ENCODE data around the gene FAM83F. TPM values are rescaled to one million over a fixed set of nuclear protein-coding genes. Genes with fewer than 3 reads are reported as not detected.
A peak's percentile ranks its signal among the peaks of the same experiment; 100 is the strongest.
"Not testable (repeated sequence)": the region's sequence is repeated elsewhere in the genome, so short reads cannot be mapped to it uniquely, and the experiment has no call there.

The FAM83F gene
- polyA plus RNA-seq, 6 donors from 2014 or later, result 0.05 TPM; not detected in 5

DNA sequence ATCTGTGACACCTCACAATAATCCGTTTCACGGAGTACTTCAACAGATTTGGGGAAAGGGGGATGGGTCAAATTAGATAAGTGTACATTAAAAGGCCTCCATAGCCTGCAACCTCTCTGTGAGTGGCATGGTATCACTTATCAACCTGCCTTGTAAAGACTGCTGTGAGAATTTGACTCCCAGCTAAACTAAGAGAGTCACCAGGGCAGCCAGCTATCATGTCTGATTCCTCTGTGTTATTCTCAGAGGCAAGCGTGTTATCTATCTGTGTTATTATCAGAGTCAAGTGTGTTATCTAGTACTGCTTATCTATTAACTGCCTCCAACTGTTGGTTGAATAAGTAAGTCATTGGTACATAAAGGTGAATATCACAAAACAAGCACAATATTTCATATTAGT, 4.1 kb upstream of the FAM83F start:
- H3K27me3 Mint-ChIP-seq, result peaks cover 27 to 49% (median 45%) of the 10 kb centered on the region in 3 donors
- H3K4me1 Mint-ChIP-seq, result peaks cover 0 to 9% (median 0%) of the 10 kb centered on the region in 3 donors
- H3K27ac Mint-ChIP-seq, result peak overlapping the region in 1 of 6 donors; percentile 69
- H3K4me3 Mint-ChIP-seq, result no peak overlapping the region
- H3K9me3 Mint-ChIP-seq, result no peaks in the 10 kb centered on the region
- no peaks in the 10 kb centered on the region for H3K36me3 Mint-ChIP-seq
- ATAC-seq (ENCODE audit: low read depth in 2 of 2) (no peak), DNase-seq (no peak)

DNA sequence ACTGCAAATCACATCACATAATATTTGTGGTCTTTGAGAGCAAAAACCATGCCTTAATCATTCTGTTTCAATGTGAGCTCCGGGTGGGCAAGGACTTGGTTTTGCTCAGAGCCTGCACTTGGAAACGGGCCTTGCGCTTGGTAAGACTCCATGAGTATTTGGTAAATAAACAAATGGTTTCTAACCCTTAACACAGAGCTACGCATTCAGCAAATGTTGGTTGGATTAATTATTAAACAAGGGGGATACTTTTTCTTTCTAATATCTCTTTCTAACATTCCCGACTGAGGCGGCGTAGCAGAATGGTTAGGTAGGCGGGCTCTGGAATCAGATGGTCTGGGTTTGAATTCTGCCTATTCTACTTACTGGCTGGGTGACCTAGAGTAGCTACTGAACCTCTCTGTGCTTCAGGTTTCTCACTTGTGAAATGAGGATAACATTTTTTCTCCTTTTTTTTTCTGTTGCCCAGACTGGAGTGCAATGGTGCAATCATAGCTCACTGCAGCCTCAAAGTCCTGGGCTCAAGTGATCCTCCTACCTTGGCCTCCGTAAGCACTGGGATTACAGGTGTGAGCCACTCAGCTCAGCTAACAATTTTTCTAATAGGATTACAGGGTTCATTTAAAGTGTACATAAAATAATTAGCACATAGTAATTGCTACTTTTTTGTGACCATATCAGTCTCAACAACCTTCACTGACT, 3.4 kb upstream of the FAM83F start:
- DNase-seq (no peak), ATAC-seq (ENCODE audit: low read depth in 2 of 2) (no peak)
- Mint-ChIP-seq H3K36me3 (no peaks in the 10 kb centered on the region), H3K27me3 (peaks cover 27 to 50% (median 45%) of the 10 kb centered on the region in 3 donors), H3K4me3 (no peak overlapping the region), H3K4me1 (peaks cover 0 to 9% (median 0%) of the 10 kb centered on the region in 3 donors), H3K9me3 (no peaks in the 10 kb centered on the region), H3K27ac (no peak overlapping the region)

DNA sequence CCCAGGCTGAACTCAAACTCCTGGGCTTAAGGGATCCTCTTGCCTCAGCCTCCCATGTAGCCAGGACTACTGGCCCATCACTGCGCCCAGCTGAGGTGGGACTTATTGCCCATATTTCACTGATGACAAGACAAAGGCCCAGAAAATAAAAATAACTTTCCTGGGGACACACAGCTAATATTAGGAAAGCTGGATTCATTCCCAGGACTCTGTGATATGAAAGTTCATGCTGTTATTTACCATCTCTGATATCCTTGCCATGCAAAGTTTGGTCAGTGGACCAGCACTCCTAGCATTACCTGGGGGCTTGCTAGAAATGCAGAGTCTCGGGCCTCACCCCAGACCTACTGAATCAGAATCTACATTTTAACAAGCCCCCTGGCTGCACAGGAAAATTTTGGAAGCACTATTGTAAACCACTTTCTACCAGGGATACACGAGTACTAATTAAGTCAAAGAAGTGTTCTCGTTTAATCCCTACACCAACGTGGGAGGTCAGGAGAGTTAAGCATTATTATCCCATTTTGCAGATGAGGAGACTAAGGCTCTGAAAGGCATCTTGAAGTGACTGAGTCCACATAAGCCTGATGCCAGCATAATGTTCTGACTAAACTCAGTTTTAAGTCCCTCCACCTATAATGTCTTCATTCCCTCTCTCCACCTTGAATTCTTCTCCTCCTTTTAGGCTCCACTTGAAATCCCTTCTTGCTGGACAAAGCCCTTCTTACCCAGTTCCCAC, 2.5 kb upstream of the FAM83F start:
- peaks cover 35 to 56% (median 50%) of the 10 kb centered on the region in 3 donors for H3K27me3 Mint-ChIP-seq
- no peak overlapping the region for H3K27ac Mint-ChIP-seq
- ATAC-seq (ENCODE audit: low read depth in 2 of 2) (no peak), DNase-seq (no peak)
- no peaks in the 10 kb centered on the region for H3K36me3 Mint-ChIP-seq
- no peak overlapping the region for H3K4me3 Mint-ChIP-seq
- H3K4me1 Mint-ChIP-seq, result peaks cover 0 to 9% (median 0%) of the 10 kb centered on the region in 3 donors
- H3K9me3 Mint-ChIP-seq, result no peaks in the 10 kb centered on the region

DNA sequence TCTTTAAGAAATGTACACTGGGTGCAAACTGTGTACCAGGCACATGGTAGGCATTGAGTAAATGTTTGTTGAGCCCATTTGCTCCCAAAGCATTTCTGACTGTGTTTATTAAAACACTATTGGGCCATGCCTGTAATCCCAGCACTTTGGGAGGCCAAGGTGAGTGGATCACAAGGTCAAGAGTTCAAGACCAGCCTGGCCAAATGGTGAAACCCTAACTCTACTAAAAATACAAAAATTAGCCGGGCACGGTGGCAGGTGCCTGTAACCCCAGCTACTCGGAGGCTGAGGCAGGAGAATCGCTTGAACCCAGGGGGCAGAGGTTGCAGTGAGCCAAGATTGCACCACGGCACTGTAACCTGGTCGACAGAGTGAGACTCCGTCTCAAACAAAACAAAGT, 1.9 kb upstream of the FAM83F start:
- not testable (repeated sequence) for H3K9me3 Mint-ChIP-seq; ATAC-seq (ENCODE audit: low read depth in 2 of 2); H3K36me3 Mint-ChIP-seq; H3K4me1 Mint-ChIP-seq; DNase-seq; H3K27ac Mint-ChIP-seq
- H3K27me3 Mint-ChIP-seq, result peaks cover 39 to 62% (median 57%) of the 10 kb centered on the region in 3 donors
- H3K4me3 Mint-ChIP-seq, result peak overlapping the region in 1 of 8 donors; percentile 10

DNA sequence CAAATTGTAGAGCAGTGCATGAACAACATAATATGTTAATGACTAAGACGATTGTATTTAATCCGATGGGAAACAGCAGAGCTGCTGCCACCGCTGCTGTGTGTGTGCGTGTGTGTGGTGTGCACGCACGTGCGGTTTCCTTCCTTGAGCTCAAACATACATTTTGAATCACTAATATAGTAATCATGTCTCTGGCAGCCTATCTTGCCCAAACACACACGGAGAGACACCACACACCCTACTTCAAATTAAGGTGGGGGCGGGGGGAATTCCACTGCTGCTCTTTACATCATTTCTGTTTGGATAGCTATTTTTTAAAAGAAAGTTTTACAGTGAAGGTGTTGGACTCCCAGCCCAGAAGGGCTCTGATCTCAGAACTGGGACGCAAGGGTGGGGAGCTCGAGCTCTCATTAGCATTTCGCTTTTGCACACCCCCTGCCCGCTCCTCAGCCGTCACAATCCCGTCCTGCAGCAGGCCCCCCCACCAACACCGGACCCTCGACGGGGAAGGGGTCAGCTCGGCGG, 651 bp upstream of the FAM83F start:
- Mint-ChIP-seq H3K27me3 (peaks cover 37 to 56% (median 55%) of the 10 kb centered on the region in 3 donors), H3K36me3 (no peaks in the 10 kb centered on the region), H3K4me1 (peaks cover 0 to 7% (median 0%) of the 10 kb centered on the region in 3 donors), H3K27ac (peak overlapping the region in 2 of 6 donors; percentile 58 to 88), H3K4me3 (peak overlapping the region; percentile 48 to 87 (median 68)), H3K9me3 (no peaks in the 10 kb centered on the region)
- ATAC-seq (ENCODE audit: low read depth in 2 of 2) (peak; percentile 57 to 61), DNase-seq (peak; percentile 14)

DNA sequence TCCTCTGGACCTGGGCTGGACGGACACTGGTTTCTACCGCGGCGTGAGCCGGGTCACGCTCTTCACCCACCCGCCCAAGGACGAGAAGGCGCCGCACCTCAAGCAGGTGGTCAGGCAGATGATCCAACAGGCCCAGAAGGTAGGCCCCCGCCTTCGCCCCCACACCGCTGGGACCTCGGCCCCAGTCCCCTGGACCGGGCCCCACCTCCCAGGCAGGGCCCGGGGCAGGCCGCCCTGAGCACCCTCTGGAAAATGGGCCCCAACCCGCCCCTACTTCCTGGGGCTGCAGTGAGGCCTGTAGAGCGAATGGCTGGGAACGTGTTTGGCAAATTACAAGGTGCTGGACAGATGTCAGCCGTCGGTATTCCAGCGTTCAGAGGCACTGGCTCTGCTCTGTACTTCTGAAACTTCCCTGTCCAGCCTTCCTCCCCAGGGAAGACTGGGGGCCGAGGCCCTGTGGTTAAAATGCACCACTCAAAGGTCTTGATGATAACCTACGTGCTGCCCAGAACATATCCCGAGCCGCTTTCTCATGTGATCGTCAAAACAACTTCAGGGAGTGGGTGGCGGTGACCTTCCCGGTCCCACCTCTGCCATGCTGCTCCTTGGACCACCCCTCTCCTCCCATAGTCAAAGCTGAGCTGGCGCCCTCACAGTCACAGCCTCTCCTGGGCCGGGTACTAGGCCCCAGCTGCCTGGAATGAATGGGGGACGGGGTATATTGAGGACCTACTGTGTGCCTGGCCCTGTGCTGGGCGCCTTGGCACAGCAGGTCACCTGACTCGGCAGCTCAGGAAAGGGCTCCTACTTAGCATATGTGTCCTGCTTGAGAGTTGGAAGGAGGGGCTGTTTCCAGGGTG, 869 bp downstream of the FAM83F start:
- Mint-ChIP-seq H3K4me3 (peak overlapping the region in 5 of 8 donors; percentile 22 to 57 (median 51)), H3K27ac (no peak overlapping the region), H3K27me3 (peaks cover 46 to 54% (median 48%) of the 10 kb centered on the region in 3 donors), H3K9me3 (no peaks in the 10 kb centered on the region), H3K4me1 (peaks cover 0 to 7% (median 0%) of the 10 kb centered on the region in 3 donors), H3K36me3 (no peaks in the 10 kb centered on the region)
- DNase-seq (no peak), ATAC-seq (ENCODE audit: low read depth in 2 of 2) (no peak)

DNA sequence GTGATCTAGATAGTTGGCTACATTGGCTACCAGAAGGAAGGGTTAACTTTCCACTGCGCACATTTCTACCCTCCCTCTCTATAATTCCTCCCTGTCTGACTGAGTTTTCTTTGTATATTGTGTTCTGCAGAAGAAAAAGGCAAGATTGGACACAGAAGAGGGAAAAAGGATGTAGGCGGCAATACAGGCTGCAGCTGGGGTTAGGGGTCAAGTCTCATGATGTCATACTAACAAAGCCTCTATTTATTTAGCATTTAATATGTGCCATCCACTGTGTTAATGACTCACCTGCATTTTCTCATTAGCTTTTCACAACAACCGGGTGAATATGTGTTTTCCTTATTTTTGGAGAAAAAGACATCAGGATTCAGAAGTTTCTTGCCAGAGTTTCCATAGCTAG, 2.0 kb downstream of the FAM83F start:
- no peaks in the 10 kb centered on the region for H3K9me3 Mint-ChIP-seq

DNA sequence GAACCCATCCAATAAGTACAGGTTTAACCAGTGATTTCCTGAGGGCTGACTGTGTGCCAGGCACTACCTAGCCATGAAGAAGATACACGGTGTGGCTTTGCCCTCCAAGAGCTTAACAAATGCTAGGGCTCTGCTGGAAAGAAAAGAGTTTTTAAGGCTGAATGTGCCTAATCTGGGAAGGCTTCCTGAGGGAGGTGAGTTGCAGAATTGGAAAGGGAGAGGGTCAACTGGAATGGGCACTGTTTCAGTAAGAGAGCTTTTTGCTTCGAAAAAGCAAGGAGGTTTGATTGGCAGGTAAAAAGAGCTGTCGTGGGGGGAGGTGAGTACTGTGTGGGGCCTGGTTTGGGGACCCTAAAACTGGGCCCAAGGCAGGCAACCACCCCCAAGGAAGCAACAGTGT, 2.7 kb downstream of the FAM83F start:
- no peak for DNase-seq
- Mint-ChIP-seq H3K9me3 (no peaks in the 10 kb centered on the region), H3K4me3 (peak overlapping the region in 1 of 8 donors; percentile 36), H3K27ac (no peak overlapping the region), H3K36me3 (no peaks in the 10 kb centered on the region), H3K4me1 (peaks cover 0 to 7% (median 0%) of the 10 kb centered on the region in 3 donors), H3K27me3 (peaks cover 47 to 63% (median 60%) of the 10 kb centered on the region in 3 donors)
- no peak for ATAC-seq (ENCODE audit: low read depth in 2 of 2)

More for the DNA sequence above, 2.0 kb downstream of the FAM83F start:
- peak overlapping the region in 3 of 8 donors; percentile 8 to 36 (median 33) for H3K4me3 Mint-ChIP-seq
- no peaks in the 10 kb centered on the region for H3K36me3 Mint-ChIP-seq
- H3K4me1 Mint-ChIP-seq, result peaks cover 0 to 7% (median 0%) of the 10 kb centered on the region in 3 donors
- ATAC-seq (ENCODE audit: low read depth in 2 of 2) (no peak), DNase-seq (no peak)
- H3K27me3 Mint-ChIP-seq, result peaks cover 46 to 61% (median 54%) of the 10 kb centered on the region in 3 donors
- H3K27ac Mint-ChIP-seq, result no peak overlapping the region

DNA sequence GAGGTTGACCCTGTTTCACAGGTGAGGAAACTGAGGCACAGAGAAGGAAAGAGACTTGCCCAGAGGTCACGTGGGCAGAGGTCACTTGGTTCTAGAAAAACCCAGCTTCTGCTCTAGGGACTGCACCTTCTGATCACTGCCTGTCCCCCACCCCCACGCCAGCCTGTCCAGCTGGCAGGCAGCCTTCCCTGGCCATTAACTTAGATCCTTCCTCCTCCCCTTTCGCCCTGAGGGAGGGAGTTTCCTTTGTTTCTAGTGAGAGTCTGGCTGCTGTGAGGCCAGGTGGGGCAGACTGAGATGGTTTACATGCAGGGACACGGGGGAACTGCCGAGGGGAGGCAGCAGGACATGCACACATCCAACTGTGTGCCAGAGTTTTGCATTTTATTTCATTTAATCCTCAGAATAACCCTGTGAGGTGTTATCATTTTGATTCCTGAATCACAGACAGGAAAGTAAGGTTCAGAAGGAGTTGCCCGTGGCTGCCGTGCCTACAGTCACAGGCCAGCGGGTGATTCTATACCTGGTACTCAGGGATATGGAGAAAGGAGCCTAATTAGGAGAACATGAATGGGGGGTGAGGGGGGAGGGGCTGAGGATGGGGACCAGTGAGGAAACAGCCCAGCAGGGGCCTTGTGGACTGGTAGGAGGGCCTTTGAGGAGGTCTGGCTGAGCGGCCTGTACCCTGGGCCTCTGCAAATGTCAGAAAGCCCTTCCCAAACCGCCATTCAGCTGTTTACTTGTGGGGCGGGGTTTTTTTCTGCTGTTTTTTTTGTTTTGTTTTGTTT, 3.4 kb downstream of the FAM83F start:
- ATAC-seq (ENCODE audit: low read depth in 2 of 2) (no peak), DNase-seq (no peak)
- Mint-ChIP-seq H3K4me1 (peaks cover 0 to 7% (median 0%) of the 10 kb centered on the region in 3 donors), H3K9me3 (no peaks in the 10 kb centered on the region), H3K4me3 (no peak overlapping the region), H3K27me3 (peaks cover 48 to 61% (median 56%) of the 10 kb centered on the region in 3 donors), H3K27ac (peak overlapping the region in 1 of 6 donors; percentile 32), H3K36me3 (no peaks in the 10 kb centered on the region)

DNA sequence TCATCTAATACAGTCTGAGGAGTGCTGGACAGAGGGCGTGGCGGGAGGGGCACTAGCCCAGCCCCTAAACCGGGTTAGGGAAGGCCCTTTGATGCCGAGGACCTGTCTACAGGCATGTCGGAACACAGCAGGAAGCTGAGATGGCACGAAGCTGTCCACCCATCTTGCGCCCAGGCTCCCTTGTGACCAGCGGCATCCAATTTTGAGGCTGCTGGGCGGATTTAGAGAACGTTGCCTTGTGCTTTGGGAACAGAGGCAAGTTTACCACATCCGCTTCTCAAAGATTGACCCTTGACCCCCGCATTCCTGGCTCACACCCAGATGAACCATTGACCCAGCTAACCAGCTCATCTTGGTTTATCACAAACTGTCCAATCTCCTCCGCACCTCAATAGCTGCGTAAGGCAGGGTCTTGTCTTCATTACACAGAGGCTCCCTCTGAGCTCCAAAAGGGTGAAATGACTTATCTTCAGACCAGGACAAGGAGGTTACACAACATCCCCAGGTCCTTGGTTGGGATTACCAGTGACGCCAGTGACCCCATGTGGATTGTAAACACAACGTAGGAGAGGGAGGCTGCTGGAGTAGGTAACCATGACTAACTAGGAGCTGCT, 4.5 kb downstream of the FAM83F start:
- no peak for ATAC-seq (ENCODE audit: low read depth in 2 of 2)
- no peaks in the 10 kb centered on the region for H3K36me3 Mint-ChIP-seq
- no peak overlapping the region for H3K27ac Mint-ChIP-seq
- no peak overlapping the region for H3K4me3 Mint-ChIP-seq
- H3K4me1 Mint-ChIP-seq, result peaks cover 0 to under 1% (median 0%) of the 10 kb centered on the region in 3 donors
- no peak for DNase-seq
- H3K9me3 Mint-ChIP-seq, result no peaks in the 10 kb centered on the region
- H3K27me3 Mint-ChIP-seq, result peaks cover 39 to 54% (median 45%) of the 10 kb centered on the region in 3 donors

DNA sequence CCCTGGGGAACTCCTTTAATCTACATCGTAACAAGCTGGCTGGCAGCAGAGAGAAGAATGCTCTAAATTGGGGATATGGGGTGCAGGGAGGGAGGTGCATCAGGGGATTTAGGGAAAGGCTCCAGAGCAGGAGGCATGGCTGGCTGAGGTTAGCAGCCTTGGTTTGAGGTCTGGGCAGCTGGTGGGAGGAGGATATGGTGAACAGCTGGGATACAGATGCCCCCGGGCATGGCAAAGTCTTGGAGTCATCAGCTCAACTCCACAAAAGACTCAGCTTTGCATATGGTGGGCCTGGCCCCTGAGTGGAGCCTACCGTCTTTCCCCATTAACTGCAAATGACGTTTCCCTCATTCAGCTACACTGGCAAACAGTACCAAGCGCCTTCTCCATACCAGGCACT, 5.4 kb downstream of the FAM83F start:
- Mint-ChIP-seq H3K36me3 (no peaks in the 10 kb centered on the region), H3K4me3 (peak overlapping the region in 1 of 8 donors; percentile 26), H3K4me1 (no peaks in the 10 kb centered on the region), H3K27me3 (peaks cover 42 to 61% (median 50%) of the 10 kb centered on the region in 3 donors), H3K9me3 (no peaks in the 10 kb centered on the region), H3K27ac (no peak overlapping the region)
- DNase-seq (no peak), ATAC-seq (ENCODE audit: low read depth in 2 of 2) (no peak)

DNA sequence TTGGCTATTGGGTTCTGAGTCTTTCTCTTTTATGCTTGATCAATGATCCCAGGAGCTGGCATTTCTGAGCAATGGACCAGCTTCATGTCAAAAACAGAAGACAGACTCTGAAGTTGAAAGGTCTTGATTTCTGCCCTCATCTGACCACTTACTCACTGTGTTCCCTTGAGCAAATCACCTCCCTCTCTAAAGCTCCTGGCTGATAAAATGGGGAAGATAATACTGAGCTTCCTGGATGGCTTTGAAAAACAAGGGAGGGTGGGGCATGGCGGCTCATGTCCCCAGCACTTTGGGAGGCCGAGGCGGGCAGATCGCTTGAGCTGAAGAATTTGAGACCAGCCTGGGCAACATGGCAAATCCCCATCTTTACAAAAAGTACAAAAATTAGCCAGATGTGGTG, 6.4 kb downstream of the FAM83F start:
- Mint-ChIP-seq H3K36me3 (no peaks in the 10 kb centered on the region), H3K27ac (no peak overlapping the region), H3K27me3 (peaks cover 40 to 59% (median 48%) of the 10 kb centered on the region in 3 donors), H3K4me1 (no peaks in the 10 kb centered on the region), H3K9me3 (no peaks in the 10 kb centered on the region), H3K4me3 (no peak overlapping the region)
- no peak for DNase-seq
- no peak for ATAC-seq (ENCODE audit: low read depth in 2 of 2)

Data from naive B cell (primary cell).